Stimulated activated CD4-positive, alpha-beta T cell treated with anti-CD3 and anti-CD28 coated beads, Interleukin-12 subunit alpha, Interleukin-12 subunit beta, amount 100 ng/mL, for 4 hours (primary cell): Measurements from ENCODE around the gene CDC23.

Source experiments
- DNase-seq: peaks from one replicate; pipeline ENCODE4 v3.0.0-alpha.2; 2020

The CDC23 gene

DNA sequence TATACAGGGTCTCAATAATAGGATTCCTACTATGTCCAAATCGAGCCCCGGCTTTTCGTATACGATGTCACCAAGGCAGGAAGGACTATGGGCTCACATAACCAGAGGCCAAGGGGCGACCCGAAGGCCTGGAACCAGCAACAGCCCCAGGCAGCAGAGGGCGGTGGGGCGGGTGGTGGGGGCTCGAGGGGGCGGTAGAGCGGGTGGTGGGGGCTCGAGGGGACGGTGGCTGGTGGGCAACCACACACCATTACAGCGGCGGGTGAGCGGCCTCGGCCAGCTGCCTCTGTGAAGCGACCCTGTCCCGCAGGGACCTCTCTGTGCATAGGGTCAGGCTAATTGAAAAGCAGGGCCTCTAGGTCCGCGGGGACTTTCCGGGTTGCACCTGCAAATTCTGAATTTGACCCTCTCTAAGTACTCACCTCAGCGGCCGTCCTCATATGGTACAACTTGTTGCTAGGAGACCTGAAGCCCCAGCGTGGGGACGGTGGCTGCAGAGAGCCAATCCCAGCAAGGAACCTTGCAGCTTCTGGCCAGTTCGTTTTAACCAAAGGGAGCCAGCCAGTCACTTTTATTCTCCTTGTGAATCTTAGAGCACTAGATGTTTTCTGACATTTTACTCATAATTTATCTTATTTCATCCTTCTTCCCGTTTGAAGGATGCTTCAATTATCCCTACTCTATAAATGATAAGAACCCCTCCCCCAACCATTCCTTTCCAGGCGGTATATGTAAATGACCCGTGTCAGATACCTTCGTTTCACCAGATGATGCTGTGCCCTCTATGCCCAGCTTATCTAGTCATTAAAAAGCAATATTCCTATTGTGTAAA, 74.0 kb downstream of the CDC23 start, which contains the start of gene NME5:
NME5 (minus strand) TSS at position 480 of the 832 bp plus-strand sequence. CDS start 648 bp downstream, outside the sequence.
- no peak for DNase-seq
